Natural killer cell (primary cell): ENCODE data around the gene PCDHB16. TPM values are rescaled to one million over a fixed set of nuclear protein-coding genes. Genes with fewer than 3 reads are reported as not detected.
"Not testable (repeated sequence)": the region's sequence is repeated elsewhere in the genome, so short reads cannot be mapped to it uniquely, and the experiment has no call there.

Experiments
- ATAC-seq, 3 donors: fragments of 150-1000 bp in 2 of 3; fragments of 200-7000 bp in 1 of 3; cut with Tn5 transposase; 1 replicate in 1 of 3; 2 replicates in 2 of 3; pipeline ENCODE4 v1.10.0; 2021; ENCODE audit warnings: mild to moderate bottlenecking in 2 of 3, moderate library complexity in 2 of 3
- DNase-seq, 2 donors: peaks; one replicate each; pipeline versions ENCODE4 v3.0.0 to v3.0.0-alpha.2; 2013 to 2021; ENCODE audit warnings: mixed read lengths in 1 of 2
- H3K27ac ChIP-seq: one replicate; pipeline ENCODE4 v1.5.1; 2013; ENCODE audit warnings: mild to moderate bottlenecking, low read length
- H3K27me3 ChIP-seq: one replicate; pipeline ENCODE4 v1.6.1; 2013; ENCODE audit warnings: low read length; ENCODE audit not compliant: control insufficient read depth, insufficient read depth
- H3K36me3 ChIP-seq: one replicate; pipeline ENCODE4 v1.6.1; 2013; ENCODE audit warnings: low read length; ENCODE audit not compliant: control insufficient read depth, insufficient read depth
- H3K4me1 ChIP-seq: one replicate; pipeline ENCODE4 v1.6.1; 2013; ENCODE audit warnings: low read length; ENCODE audit not compliant: control insufficient read depth, insufficient read depth
- H3K4me3 ChIP-seq: one replicate; pipeline ENCODE4 v1.5.1; 2013; ENCODE audit warnings: low read length
- H3K9me3 ChIP-seq: one replicate; pipeline ENCODE4 v1.6.1; 2013; ENCODE audit warnings: low read length; ENCODE audit not compliant: control insufficient read depth, insufficient read depth
- H3K27ac Mint-ChIP-seq, 2 donors: one replicate each; pipeline ENCODE4 v1.8.0; 2022; ENCODE audit warnings: mild to moderate bottlenecking in 2 of 2, mixed read lengths in 2 of 2, moderate library complexity in 1 of 2
- H3K27me3 Mint-ChIP-seq, 2 donors: one replicate each; pipeline ENCODE4 v1.8.0; 2022; ENCODE audit warnings: low read depth in 2 of 2, mixed read lengths in 2 of 2
- H3K36me3 Mint-ChIP-seq: one replicate; pipeline ENCODE4 v1.8.0; 2022; ENCODE audit warnings: mixed read lengths
- H3K4me1 Mint-ChIP-seq, 2 donors: one replicate each; pipeline ENCODE4 v1.8.0; 2022; ENCODE audit warnings: mixed read lengths in 2 of 2
- H3K4me3 Mint-ChIP-seq: one replicate; pipeline ENCODE4 v1.8.0; 2022; ENCODE audit warnings: mild to moderate bottlenecking, moderate library complexity, mixed read lengths
- H3K9me3 Mint-ChIP-seq, 2 donors: one replicate each; pipeline ENCODE4 v1.8.0; 2022; ENCODE audit warnings: mixed read lengths in 2 of 2
- CTCF ChIP-seq: fragments of 200-600 bp; IDR thresholded peaks from one replicate; pipeline ENCODE4 v1.8.0; 2022; ENCODE audit warnings: antibody characterized with exemption
- WGBS: methylation state at CpG from one replicate; pipeline ENCODE4 v1.1.7; 2013; ENCODE audit warnings: missing lambda C conversion rate; ENCODE audit not compliant: insufficient coverage; 5-methylcytosine and 5-hydroxymethylcytosine counted together
- intact Hi-C: fragments of 100-400 bp; cut with micrococcal nuclease; formaldehyde crosslinking; loops from one replicate; pipeline ENCODE4 v1.14.2; 2022
- total RNA-seq, 4 donors: library from RNA; stranded (reverse); fragments of 120-200 nt in 1 of 4; gene quantifications; one replicate each; pipeline versions ENCODE4 v1.2.3 to v1.2.4, GENCODE V29; 2013 to 2022

Gene PCDHB16
- total RNA-seq, 3 donors from 2014 or later (not counting 1 experiment from before 2014, with no cell fraction given): not detected

GRCh38 chr5:141175933-141176332 lies 6.3 kb upstream of the PCDHB16 start:
- no peak for ATAC-seq
- intact Hi-C loops: no loop called here
- TF ChIP-seq CTCF: no peak

GRCh38 chr5:141177577-141178191 lies 4.5 kb upstream of the PCDHB16 start, which contains the start of gene PCDHB8:
TSS of gene PCDHB8 (plus strand) at chr5:141177790. CDS start at chr5:141178035, 245 bp downstream.
- H3K9me3 ChIP-seq, H3K4me3 ChIP-seq, intact Hi-C loops, ATAC-seq, H3K27ac ChIP-seq, H3K4me1 Mint-ChIP-seq, H3K27ac Mint-ChIP-seq, H3K36me3 ChIP-seq, H3K36me3 Mint-ChIP-seq, H3K4me1 ChIP-seq, H3K9me3 Mint-ChIP-seq, DNase-seq, H3K27me3 ChIP-seq, H3K4me3 Mint-ChIP-seq: not testable (repeated sequence)
- WGBS: 38% methylated on average over 8 of the region's 18 CpGs
- peaks cover 12 to 13% of the 10 kb centered on the region in 2 donors for H3K27me3 Mint-ChIP-seq

More at GRCh38 chr5:141175933-141176332, 6.3 kb upstream of the PCDHB16 start:
- 50% methylated on average over 1 of the region's 1 CpG for WGBS
- H3K4me1 Mint-ChIP-seq: no peaks in the 10 kb centered on the region
- Histone ChIP-seq H3K27me3 (no peaks in the 10 kb centered on the region), H3K27ac (no peak overlapping the region), H3K36me3 (no peaks in the 10 kb centered on the region), H3K9me3 (peaks cover 6% of the 10 kb centered on the region), H3K4me3 (no peak overlapping the region), H3K4me1 (no peaks in the 10 kb centered on the region)
- no peak for DNase-seq
- H3K4me3 Mint-ChIP-seq: no peak overlapping the region
- peaks cover 0 to 4% of the 10 kb centered on the region in 2 donors for H3K9me3 Mint-ChIP-seq
- no peaks in the 10 kb centered on the region for H3K36me3 Mint-ChIP-seq
- peaks cover 0 to 10% of the 10 kb centered on the region in 2 donors for H3K27me3 Mint-ChIP-seq
- H3K27ac Mint-ChIP-seq: no peak overlapping the region

GRCh38 chr5:141179371-141179770 lies 2.8 kb upstream of the PCDHB16 start:
- H3K4me3 Mint-ChIP-seq, H3K27ac Mint-ChIP-seq, H3K4me1 ChIP-seq, intact Hi-C loops, H3K36me3 Mint-ChIP-seq, H3K4me1 Mint-ChIP-seq, H3K36me3 ChIP-seq, H3K27me3 ChIP-seq, H3K9me3 ChIP-seq, DNase-seq, H3K9me3 Mint-ChIP-seq, ATAC-seq, H3K4me3 ChIP-seq, H3K27ac ChIP-seq: not testable (repeated sequence)
- H3K27me3 Mint-ChIP-seq: peaks cover 14 to 15% of the 10 kb centered on the region in 2 donors
- WGBS: 44% methylated on average over 23 of the region's 39 CpGs

GRCh38 chr5:141179876-141180275 lies 2.3 kb upstream of the PCDHB16 start:
- H3K36me3 Mint-ChIP-seq: peaks cover 11% of the 10 kb centered on the region
- ATAC-seq, H3K27ac Mint-ChIP-seq, H3K4me1 ChIP-seq, H3K36me3 ChIP-seq, H3K27ac ChIP-seq, H3K4me3 Mint-ChIP-seq, H3K9me3 Mint-ChIP-seq, H3K27me3 ChIP-seq, intact Hi-C loops, H3K4me1 Mint-ChIP-seq, H3K4me3 ChIP-seq, DNase-seq, H3K9me3 ChIP-seq: not testable (repeated sequence)
- H3K27me3 Mint-ChIP-seq: peaks cover 19% of the 10 kb centered on the region in 2 donors
- WGBS: 42% methylated on average over 20 of the region's 32 CpGs

GRCh38 chr5:141180313-141180712 lies 1.9 kb upstream of the PCDHB16 start:
- no peaks in the 10 kb centered on the region for H3K27me3 ChIP-seq
- TF ChIP-seq CTCF: no peak
- H3K36me3 ChIP-seq: no peaks in the 10 kb centered on the region
- no peak for DNase-seq
- WGBS: 44% methylated on average over 1 of the region's 1 CpG
- Mint-ChIP-seq H3K27ac (no peak overlapping the region), H3K4me1 (no peaks in the 10 kb centered on the region), H3K4me3 (no peak overlapping the region), H3K9me3 (peaks cover 0 to 2% of the 10 kb centered on the region in 2 donors), H3K36me3 (peaks cover 16% of the 10 kb centered on the region), H3K27me3 (peaks cover 23% of the 10 kb centered on the region in 2 donors)
- intact Hi-C loops: no loop called here
- H3K4me1 ChIP-seq: no peaks in the 10 kb centered on the region
- H3K9me3 ChIP-seq: no peaks in the 10 kb centered on the region
- no peak overlapping the region for H3K4me3 ChIP-seq
- ATAC-seq: no peak
- H3K27ac ChIP-seq: no peak overlapping the region

- H3K27ac Mint-ChIP-seq, DNase-seq, H3K4me3 Mint-ChIP-seq, H3K4me1 ChIP-seq, intact Hi-C loops, H3K9me3 ChIP-seq, H3K4me1 Mint-ChIP-seq, H3K27ac ChIP-seq, H3K36me3 ChIP-seq, H3K9me3 Mint-ChIP-seq, H3K4me3 ChIP-seq, H3K27me3 ChIP-seq, ATAC-seq: not testable (repeated sequence)
- peaks cover 32% of the 10 kb centered on the region for H3K36me3 Mint-ChIP-seq
- H3K27me3 Mint-ChIP-seq: peaks cover 37 to 43% of the 10 kb centered on the region in 2 donors
- whole genome bisulfite sequencing: 37% methylated on average over 29 of the region's 69 CpGs
Measured at GRCh38 chr5:141184117-141184855, 2.1 kb downstream of the PCDHB16 start.
